HepG2 (cell line): ENCODE data around the gene MSMP.

Source experiments
- CENPT ChIP-seq: sonication (generic); formaldehyde crosslinking; IDR thresholded peaks from 2 replicates; pipeline ENCODE4 v1.8.0; 2022; ENCODE audit warnings: low read depth, mild to moderate bottlenecking, moderate library complexity, missing genetic modification reagents
- CTCF ChIP-seq: sonication (generic); formaldehyde crosslinking; IDR thresholded peaks from 2 replicates; pipeline ENCODE4 v1.5.0; 2020; ENCODE audit warnings: mild to moderate bottlenecking, missing genetic modification reagents, moderate library complexity
- NFYB ChIP-seq: sonication (generic); formaldehyde crosslinking; IDR thresholded peaks from 2 replicates; pipeline ENCODE4 v1.4.0; 2020; ENCODE audit warnings: missing genetic modification reagents
- POLR2AphosphoS5 ChIP-seq: IDR thresholded peaks from 2 replicates; pipeline ENCODE4 v1.6.1; 2012; ENCODE audit warnings: low read depth, low read length
- RBM22 ChIP-seq: fragments of 200-400 bp; formaldehyde crosslinking; optimal IDR thresholded peaks from 2 replicates; pipeline ENCODE3; 2017; ENCODE audit warnings: mild to moderate bottlenecking, low read length, moderate library complexity
- TFDP1 ChIP-seq: IDR thresholded peaks from 2 replicates; pipeline ENCODE4 v1.6.1; 2016; ENCODE audit warnings: missing compliant biosample characterization, missing genetic modification reagents, borderline replicate concordance
- TF ChIP-seq, protein P1 (sequence below), 2 experiments: sonication (generic) in 1 of 2; formaldehyde crosslinking in 1 of 2; IDR thresholded peaks; 2 replicates each; pipeline versions ENCODE4 v1.5.1 to v1.6.1; 2011 to 2020; ENCODE audit warnings: borderline replicate concordance in 1 of 2, low read depth in 1 of 2, low read length in 1 of 2, mild to moderate bottlenecking in 1 of 2, missing genetic modification reagents in 1 of 2, moderate library complexity in 1 of 2

DNA sequence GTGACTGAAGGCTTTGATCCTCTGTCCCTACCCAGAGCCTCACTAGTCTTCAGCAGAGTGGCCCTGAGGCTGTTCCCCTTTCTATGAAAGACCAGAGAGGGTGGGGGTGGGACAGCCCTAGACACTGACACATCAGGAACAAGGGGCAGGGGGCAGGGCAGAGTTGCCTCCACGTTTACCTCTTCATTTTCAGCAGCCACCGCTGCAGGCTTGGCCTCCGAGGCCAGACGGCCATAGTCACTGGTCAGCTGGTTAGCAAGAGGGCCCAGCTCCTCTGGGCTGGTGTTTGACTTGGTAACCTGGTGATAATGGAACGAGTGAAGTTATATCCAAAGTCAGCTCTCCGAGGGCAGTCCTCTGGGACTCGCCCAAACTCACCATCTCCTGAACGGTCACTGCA is 48.7 kb downstream of the MSMP start:
- no peak for TF ChIP-seq CENPT
- TF ChIP-seq RBM22, result no peak
- TF ChIP-seq, protein P1, sequence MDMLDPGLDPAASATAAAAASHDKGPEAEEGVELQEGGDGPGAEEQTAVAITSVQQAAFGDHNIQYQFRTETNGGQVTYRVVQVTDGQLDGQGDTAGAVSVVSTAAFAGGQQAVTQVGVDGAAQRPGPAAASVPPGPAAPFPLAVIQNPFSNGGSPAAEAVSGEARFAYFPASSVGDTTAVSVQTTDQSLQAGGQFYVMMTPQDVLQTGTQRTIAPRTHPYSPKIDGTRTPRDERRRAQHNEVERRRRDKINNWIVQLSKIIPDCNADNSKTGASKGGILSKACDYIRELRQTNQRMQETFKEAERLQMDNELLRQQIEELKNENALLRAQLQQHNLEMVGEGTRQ (IDR thresholded peaks at IDR 0.05; ENCODE audit: low read depth, low read length), result no peak
- TF ChIP-seq, protein P1 (CRISPR knock-in tag; IDR thresholded peaks at IDR 0.05; ENCODE audit: borderline replicate concordance), result no peak
- TF ChIP-seq POLR2AphosphoS5, result no peak
- no peak for TF ChIP-seq NFYB (CRISPR knock-in tag)
- TF ChIP-seq CTCF (CRISPR knock-in tag), result no peak
- TF ChIP-seq TFDP1 (CRISPR knock-in tag), result no peak
